NCI-H69 (cell line): ENCODE results near the gene MPP4.
A peak's percentile ranks its signal among the peaks of the same experiment; 100 is the strongest.

Source experiments
- DNase-seq: peaks from one replicate; lab custom pipeline; 2025; lab: John Stamatoyannopoulos, UW

Gene MPP4, protein sequence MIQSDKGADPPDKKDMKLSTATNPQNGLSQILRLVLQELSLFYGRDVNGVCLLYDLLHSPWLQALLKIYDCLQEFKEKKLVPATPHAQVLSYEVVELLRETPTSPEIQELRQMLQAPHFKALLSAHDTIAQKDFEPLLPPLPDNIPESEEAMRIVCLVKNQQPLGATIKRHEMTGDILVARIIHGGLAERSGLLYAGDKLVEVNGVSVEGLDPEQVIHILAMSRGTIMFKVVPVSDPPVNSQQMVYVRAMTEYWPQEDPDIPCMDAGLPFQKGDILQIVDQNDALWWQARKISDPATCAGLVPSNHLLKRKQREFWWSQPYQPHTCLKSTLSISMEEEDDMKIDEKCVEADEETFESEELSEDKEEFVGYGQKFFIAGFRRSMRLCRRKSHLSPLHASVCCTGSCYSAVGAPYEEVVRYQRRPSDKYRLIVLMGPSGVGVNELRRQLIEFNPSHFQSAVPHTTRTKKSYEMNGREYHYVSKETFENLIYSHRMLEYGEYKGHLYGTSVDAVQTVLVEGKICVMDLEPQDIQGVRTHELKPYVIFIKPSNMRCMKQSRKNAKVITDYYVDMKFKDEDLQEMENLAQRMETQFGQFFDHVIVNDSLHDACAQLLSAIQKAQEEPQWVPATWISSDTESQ

DNA sequence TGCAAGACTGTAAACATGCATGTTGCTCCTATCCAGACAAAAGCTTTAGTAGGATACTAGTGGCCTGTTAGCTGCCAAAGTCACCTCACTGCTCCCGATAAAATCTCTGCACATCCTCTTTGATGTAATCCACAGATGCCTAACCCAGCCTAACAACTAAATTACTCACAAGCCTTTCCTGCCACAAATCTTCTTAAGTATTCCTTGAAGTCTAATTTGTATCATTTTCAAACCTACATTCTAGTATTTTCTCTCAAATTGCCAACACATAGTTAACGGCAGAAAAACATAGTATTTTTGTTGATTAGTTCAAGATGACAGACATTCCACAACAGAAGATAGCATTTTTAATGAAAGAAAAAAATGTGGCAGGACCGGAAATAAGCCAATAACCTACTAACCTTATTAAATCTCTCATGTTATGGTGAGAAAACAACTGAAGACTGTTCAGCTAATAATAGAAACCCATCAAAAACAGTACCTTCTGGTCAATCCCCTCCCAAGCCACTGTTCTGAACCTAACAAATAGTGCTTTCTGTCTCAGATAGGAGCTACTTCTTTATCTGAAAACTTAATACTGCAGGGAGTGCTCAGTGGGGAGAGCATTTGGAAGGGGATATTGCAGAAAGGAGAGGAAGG is at the start of gene MPP4:
Gene MPP4, minus strand, starts transcription at position 57 of the 639 bp plus-strand sequence. CDS start 4,690 bp downstream, outside the sequence.
- DNase-seq = no peak

DNA sequence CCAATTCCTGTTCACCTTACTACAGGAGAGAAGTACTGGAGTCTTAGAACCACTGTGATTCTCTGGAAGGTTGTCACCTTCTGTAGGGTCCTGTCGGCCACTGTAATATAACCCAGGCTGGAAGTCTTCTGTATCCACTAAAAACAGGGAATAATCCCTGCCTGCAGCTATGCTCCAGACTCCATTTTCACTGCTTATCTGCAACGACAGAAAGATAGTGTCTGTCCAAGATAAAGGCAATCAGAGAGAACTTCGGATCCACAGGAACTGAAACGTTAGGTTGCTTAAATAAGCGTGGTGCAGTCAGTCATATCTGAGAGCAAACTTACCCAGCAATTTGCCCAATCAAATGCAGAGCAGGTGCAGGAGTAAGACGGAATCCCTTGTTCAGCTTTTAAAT is 48.1 kb upstream of the MPP4 start:
- no peak for DNase-seq

- DNase-seq = no peak
These were observed 37.0 kb upstream of the MPP4 start for GRCh38 chr2:201735486-201735885.

DNA sequence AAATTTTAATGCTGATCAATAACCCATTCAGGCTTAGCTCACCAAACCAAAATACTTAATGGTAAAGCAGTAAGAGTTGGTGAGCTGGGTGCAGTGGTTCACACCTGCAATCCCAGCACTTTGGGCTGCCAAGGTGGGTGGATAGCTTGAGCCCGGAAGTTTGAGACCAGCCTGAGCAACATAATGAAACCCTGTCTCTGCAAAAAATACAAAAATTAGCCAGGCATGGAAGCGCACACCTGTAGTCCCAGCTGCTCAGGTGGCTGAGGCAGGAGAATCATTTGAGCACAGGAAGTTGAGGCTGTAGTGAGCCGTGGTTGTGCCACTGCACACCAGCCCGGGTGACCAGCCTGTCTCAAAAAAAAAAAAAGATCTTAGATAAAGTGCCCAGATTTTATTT is 35.7 kb upstream of the MPP4 start:
- DNase-seq = no peak

DNA sequence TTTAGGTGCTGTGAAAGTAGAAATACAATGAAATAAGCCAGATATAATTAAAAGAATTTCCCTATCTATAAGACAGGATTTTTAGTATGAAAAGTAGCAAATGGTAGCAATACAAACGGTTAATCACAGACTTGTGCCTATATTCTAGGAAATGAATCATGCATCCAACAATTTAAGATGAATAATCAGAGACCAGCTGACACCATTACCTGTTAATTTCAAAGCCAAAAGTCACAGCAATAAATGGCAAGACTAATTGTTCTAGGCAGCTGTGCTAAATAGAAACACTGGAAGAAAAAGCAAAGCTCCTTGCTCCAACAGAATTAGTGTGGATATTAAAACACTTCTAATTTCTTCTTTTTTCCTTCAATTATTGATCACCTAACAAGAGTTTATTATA is 35.1 kb upstream of the MPP4 start:
- DNase-seq = no peak

DNA sequence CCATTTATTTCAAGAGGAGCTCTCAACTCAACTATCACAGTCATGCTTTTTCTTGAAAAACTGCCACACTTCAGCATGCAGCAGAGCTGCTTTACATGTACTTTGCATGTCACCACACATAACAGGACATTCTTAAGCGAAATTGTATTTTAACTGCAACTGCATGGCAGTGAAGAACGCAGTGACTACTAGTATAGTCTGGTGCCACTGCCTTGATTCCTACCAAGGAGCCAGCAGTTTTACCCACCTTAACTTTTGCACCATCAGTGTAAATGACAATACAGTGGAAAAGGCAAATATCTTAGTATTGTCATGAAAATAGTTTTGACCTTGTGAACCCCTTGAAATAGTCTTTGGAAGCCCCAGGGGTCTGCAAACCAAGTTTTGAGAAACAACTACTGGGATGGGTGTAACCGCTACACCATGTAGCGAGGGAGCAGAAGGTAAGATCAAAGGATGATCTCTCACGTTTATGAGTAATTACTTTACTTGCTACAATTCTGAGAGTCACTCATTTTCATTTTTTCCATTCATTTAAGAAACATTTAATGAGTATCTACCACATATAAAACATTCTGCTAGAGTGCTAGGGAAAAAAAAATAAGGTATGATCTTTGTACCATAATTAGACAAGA is 32.3 kb upstream of the MPP4 start:
- no peak for DNase-seq

- no peak for DNase-seq
These were observed 17.0 kb upstream of the MPP4 start for GRCh38 chr2:201715459-201715858.

GRCh38 chr2:201712726-201713125 is 14.3 kb upstream of the MPP4 start:
- no peak for DNase-seq

GRCh38 chr2:201709747-201710146 is 11.3 kb upstream of the MPP4 start:
- no peak for DNase-seq

DNA sequence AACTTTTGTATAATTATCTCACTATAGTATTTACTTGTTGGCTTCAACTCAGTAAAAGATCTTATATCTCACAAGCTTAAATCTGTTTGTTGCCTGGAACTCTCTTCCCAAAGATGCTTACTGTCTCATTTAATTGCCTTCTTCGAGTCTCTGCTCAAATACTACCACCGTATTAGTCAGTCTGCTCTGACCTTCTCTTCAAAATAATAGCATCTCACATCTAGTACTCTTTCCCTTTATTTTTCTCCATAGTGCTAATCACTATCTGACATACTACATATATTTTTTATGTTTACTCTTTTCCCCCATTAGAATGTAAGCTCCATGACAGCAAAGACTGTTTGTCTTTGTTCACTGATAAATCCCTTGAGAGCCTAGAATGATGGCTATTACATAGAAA is 10.6 kb upstream of the MPP4 start:
- no peak for DNase-seq

DNA sequence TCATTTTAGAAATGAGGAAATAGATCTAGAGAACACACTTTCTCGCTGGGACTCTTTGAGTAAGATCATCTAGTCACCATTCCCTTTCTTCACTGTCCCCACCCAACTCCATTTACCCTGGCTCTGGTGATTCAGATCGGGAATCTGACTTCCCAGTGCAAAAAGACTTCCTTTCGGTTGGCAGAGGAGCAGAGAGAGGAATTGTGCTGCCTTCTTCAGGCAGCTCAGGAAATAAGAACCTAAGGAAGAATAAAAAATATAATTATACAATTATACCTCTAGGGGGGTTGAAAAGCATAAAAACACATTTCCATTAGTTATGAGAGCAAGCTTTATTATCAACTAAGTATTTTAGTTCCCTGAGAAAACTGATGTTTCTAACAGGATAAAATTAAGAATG is 9.3 kb upstream of the MPP4 start:
- no peak for DNase-seq

- DNase-seq = no peak
These were observed 8.7 kb upstream of the MPP4 start for GRCh38 chr2:201707142-201707541.

DNA sequence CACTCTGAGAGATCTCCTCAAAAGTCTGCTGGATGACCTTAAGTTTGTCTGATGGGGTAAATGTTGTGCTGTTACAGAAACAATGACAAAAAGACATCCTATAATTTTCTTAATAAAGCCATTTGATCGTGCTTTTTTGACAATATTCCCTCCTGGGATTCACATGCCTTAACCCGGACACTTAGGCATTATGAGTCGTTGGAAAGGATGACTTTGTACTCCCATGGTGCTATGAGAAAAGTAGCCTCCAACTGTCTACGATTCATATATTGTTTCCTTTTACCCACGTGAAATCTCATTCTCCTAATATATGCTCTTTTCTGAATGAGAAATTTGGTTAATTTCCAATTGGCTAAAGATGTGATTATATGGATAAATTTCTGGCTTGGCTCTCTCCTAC is 6.1 kb upstream of the MPP4 start:
- no peak for DNase-seq

GRCh38 chr2:201701646-201702045 is 3.2 kb upstream of the MPP4 start:
- DNase-seq = no peak

- DNase-seq = no peak
These were observed 972 bp upstream of the MPP4 start for GRCh38 chr2:201699416-201699815.

DNA sequence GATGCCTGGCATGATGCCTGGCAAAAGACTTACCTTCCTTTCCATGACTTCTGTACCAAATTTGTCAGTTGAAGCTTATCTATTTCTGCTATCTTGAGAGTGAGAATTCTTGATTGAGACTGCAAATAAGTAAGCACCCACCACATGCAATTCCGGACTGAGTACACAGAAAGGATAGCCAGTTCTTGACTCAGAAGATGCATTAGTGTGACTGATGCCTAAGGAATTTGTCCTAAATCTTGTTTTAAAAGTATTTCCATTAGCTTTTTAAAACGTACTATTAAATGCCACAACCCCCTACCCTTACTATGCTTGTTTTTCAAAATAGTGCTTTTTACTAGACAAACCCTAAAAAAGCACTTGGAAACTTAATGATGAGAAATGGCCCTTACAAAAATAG is 545 bp downstream of the MPP4 start:
- DNase-seq = no peak

GRCh38 chr2:201696151-201696659 is 2.2 kb downstream of the MPP4 start:
- peak; percentile 22 for DNase-seq

DNA sequence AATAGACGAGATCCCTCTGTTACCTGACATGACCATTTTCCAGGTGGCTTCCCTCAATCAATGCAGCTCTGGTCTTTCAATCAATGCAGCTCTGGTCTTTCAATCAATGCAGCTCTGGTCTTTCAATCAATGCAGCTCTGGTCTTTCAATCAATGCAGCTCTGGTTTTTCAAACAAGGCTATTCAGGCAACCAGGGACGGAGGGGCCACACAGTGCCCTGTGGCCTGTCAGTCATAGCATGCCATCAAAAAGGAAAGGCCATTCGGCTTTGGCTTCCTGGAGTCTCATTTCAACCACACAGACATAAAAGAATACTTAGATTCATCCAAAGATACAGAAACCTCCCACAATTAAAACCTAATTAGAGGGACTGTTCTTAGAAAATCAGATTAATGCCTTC is 13.3 kb downstream of the MPP4 start:
- DNase-seq = no peak

DNA sequence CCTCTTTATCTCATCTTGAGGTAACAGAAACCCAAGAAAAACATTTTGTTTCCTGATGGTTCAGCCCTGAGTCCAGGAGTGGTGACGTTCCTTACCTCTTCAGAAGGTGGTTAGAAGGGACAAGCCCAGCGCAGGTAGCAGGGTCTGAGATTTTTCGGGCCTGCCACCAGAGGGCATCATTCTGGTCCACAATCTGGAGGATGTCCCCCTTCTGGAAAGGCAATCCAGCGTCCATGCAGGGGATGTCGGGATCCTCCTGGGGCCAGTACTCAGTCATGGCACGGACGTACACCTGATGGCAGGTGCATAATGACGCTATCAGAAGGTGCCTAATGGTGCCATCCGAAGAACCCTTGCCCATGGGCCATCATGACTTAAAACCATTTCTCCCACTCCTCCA is 17.7 kb downstream of the MPP4 start:
- peak; percentile 45 for DNase-seq

- no peak for DNase-seq
These were observed 20.0 kb downstream of the MPP4 start for GRCh38 chr2:201678401-201678800.

DNA sequence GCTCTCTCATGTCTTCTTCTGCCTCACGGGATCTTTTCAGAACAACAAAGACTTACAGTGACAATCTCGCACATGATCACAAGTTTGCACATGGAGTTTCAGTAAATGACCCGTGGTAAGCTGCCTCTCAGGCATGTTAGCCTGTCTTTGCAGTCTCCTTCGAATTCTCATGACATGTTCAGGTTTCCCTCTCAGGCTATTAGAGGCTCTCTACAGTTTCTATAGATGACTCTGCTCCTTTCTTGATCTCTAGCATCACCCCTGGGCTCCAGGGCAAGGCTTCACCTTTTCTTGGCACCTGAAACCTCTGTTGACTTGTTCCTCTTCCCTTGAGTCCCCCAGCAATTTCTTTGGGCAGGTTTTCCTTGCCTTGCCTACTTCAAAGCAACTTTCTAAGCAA is 23.0 kb downstream of the MPP4 start:
- DNase-seq = no peak

DNA sequence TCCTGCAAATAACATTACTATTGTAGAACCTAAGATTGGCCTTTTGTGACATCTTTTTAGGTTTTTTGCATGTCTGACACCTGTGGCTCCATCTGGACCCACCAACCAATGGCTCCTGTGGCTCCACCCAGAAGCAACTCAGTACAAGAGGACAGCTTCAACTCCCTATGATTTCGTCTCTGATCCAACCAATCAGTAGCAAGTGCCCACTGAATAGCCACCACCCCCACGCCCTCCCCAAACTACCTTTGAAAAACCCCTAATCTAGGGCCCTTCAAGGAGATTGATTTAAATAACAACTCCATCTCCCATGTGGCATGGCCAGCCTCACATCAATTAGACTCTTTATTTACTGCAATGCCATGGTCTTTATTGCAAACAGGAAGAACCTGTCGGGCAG is 23.6 kb downstream of the MPP4 start:
- no peak for DNase-seq

DNA sequence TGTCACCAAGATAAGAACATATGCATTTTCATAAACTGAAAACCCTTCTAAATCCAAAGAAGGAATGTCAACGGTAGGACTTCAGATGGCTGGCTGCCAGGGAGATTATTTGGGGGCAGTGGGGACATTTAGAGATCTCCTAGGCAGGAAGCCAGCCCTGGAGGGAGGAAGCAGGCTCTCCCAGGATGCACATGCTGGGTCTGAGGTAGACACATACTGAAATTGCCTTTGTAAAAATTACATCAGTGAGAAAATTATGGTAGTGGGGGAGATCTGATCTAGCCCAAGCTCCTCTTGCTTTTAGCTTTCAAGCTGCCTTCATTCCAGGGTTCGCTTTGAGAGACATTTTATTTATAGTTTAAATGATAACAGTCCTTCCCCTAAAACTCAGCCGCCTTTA is 24.1 kb downstream of the MPP4 start:
- no peak for DNase-seq
